ENCODE data around the gene CPEB1.
"Not testable (repeated sequence)": the region's sequence is repeated elsewhere in the genome, so short reads cannot be mapped to it uniquely, and the experiment has no call there.

Gene CPEB1

GRCh38 chr15:82540984-82541431, 106.2 kb downstream of the CPEB1 start:
- DNase-seq = no peak

GRCh38 chr15:82540055-82540983, 106.8 kb downstream of the CPEB1 start, which contains the start of gene RPS17:
Gene RPS17, minus strand, starts transcription at chr15:82540457. Its CDS starts 29 bp downstream, at chr15:82540428.
- peak; percentile 94 to 99 for DNase-seq

- DNase-seq = peak in 1 of 2 donors; percentile 18
These were observed 107.5 kb downstream of the CPEB1 start for GRCh38 chr15:82539691-82540054.

DNA sequence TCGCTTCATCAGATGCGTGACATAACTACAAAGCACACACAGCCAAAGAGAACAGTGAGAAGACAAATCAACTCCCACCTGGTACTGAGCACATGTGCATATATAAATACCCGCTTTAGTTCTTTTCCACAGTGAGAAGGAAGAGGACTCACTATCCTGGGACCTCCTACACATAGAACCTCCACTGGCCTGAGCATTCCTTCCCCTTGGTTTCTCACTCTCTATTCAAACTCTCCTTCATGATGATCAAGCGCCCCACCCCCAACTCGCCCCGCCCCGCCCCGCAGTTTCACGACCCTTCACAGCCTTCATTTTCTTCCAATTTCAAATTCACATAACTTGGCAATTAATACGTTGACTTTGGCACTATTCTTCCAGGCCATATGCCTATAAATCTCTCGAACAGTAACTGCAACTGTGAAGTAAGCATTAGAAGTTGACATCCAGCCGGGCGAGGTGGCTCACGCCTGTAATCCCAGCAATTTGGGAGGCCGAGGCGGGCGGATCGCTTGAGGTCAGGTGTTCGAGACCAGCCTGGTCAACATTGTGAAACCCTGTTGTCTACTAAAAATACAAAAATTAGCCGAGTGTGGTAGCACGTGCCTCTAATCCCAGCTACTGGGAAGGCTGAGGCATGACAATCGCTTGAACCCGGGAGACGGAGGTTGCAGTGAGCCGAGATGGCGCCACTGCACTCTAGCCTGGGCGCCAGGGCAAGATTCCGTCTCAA, 108.0 kb downstream of the CPEB1 start:
- DNase-seq = no peak

DNA sequence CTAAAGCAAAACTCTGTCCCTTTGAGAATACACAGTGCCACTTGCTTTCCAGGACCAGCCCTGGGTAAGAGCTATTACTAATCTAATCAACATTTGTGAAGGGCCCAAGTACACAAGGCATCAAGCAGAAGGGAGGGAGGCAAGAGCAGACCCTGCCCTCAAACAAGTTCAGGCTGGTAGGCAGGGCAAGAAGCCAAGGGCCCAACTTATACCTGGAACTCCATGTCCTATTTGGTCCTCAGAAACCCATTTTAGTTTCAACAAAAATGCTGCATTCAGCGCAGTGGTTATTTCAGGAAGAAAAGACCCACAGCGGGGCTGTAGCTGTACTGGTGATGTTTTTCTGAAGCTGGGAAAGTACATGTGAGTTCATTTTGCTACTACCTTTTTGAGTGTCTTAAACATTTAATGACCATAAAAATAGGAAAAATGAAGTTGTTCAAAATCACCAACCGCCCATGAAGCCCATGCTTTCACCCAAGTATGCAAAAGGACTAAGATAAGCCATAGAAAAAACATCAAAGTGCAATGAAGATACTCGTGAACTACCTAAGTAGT, 109.7 kb downstream of the CPEB1 start:
- DNase-seq = no peak

DNA sequence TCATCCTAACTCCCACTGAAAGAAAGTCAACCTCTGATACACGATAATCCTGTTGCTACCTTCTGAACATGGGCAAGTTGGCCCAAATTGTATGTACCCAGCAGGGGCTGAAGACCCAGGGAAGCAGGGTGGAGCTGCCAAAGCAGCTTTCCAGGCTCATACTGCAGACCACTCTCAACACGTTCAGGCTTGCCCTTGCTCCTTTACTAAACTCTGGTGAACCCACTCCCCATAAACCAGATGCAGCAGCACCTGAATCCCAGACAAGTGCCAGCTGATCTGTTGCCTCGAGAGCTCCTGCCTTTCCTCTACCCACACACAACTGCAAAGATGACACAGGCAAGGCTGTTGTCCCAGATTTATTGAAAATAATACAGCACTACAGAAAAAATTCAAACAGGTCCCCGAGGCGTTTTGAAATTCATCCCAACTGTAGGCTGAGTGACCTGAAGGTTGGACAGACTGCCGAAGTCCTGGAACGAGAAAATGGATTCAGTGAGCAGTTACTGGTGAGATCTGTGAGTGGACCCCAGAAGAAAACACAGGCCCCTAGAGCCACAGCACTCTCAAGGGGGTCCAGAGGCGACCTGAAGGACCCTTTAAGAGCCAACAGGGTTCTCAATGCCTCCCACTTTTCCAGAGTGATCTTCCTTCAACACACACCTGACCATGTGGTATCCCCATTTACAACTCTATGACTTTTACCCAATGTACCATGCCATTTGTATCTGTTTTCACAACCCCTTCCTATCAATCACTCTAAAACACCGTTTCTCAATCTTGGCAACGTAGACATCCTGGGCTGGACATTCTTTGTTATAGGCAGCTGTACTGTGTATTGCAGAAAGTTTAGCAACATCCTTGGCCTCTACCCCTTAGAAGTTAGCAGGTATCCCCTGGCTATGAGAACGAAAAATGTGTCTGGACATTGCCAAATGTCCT, 110.5 kb downstream of the CPEB1 start:
- no peak for DNase-seq

DNA sequence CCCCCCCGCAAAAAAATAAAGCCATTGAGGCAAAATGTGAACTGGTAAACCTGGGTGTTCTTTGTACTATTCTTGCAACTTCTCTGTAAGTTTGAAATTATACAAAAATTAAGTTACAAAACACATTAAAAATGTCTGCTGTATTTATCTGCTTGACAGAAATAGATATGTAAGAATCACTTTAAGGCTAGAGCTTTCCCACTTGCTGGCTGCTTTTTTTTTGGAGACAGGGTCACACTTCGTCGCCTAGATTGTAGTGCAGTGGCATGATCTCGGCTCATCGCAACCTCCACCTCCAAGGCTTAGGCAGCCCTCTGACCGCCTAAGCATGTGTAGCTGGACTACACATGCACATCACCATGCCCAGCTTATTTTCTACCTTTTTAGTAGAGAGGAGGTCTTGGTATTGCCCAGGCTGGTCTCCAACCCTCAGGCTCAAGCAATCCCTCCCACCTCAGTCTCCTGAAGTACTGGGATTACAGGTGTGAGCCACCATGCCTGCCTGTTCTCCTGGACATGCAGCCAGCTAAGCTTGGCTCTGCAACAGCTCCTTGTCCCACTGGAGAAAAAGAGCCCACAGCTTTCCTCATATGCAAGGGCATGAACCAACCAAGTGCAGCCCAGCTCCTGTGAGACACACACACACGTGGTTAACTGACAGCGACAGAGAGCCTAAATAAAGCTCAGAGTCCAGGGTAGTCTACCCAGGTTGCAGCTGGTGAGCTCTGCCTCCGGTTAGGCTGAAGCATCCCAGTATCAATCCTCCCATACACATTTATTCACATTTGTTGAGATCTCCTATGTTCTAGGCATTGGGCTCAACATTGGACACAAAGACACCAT, 111.4 kb downstream of the CPEB1 start:
- no peak for DNase-seq

DNA sequence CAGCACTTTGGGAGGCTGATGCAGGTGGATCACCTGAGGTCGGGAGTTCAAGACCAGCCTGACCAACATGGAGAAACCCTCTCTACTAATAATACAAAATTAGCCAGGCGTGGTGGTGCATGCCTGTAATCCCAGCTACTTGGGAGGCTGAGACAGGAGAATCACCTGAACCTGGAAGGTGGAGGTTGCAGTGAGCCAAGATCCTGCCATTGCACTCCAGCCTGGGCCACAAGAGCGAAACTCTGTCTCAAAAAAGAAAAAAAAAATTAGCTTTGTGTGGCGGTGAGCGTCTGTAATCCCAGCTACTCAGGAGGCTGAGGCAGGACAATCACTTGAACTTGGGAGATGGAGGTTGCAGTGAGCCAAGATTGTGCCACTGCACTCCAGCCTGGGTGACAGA, 112.0 kb downstream of the CPEB1 start:
- not testable (repeated sequence) for DNase-seq

DNA sequence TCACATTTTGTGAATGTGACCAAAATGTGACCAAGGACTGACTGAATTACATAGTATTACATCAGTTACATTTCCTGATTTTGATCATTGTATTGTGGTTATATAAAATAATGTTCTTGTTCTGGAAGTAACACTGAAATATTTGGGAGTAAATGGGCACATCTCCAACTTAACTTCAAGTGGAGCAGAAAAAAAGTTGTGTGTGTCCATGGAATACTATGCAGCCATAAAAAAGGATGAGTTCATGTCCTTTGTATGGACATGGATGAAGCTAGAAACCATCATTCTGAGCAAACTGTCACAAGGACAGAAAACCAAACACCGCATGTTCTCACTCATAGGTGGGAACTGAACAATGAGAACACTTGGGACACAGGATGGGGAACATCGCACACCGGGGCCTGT, 112.7 kb downstream of the CPEB1 start:
- DNase-seq = not testable (repeated sequence)

- DNase-seq = no peak
These were observed 113.4 kb downstream of the CPEB1 start for GRCh38 chr15:82533801-82534200.

DNA sequence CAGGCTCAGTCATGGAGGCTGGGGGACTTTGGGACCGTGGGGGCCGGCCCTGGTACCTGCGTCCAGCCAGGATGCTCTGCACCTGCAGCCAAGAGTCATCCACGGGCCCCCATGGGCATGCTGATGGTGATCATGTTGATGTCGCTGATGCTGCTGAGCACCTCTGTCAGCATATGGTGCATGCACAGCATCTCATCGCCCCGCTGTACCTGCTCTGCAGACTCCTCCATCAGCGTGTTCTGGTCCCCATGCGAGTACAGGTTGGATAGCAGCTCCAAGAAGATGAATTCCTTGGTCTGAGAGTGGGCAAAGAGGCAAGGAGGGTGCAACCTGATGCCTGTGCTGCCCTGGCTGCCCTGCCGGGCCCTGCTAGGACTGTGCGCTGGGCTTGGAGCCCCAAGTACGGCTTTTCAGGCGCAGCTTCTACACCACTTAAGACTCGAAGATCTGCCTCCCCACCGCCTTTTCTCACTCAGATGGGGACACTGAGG, 114.1 kb downstream of the CPEB1 start:
- DNase-seq = no peak

DNA sequence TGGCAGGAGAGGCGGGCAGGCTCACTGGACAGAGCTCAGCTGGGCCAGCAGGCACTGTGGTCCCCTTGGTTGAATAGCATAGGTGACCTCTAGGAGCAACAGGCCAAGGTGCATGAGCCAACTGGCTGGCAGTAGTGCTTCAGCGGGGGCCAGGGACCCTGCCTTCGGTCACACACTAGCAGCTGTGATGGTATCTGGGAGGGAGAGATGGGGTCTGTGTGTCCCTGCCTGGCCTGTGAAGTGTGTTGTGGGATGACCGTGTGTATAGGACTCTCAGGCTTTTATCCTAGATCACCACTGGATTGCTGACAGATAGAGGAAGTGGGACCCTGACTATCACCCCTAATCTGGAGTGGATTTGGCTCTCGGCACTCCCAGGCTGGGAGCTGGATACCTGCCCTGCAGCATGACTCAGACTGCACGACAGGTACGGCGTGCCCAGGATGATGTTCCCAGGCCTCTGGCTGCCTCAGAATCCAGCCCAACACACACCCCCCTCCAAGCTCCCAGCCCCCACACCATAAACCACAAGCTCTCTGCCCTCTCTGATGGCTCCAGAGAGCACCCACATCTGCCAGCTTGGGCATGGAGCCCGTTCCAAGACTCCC, 114.7 kb downstream of the CPEB1 start:
- no peak for DNase-seq

DNA sequence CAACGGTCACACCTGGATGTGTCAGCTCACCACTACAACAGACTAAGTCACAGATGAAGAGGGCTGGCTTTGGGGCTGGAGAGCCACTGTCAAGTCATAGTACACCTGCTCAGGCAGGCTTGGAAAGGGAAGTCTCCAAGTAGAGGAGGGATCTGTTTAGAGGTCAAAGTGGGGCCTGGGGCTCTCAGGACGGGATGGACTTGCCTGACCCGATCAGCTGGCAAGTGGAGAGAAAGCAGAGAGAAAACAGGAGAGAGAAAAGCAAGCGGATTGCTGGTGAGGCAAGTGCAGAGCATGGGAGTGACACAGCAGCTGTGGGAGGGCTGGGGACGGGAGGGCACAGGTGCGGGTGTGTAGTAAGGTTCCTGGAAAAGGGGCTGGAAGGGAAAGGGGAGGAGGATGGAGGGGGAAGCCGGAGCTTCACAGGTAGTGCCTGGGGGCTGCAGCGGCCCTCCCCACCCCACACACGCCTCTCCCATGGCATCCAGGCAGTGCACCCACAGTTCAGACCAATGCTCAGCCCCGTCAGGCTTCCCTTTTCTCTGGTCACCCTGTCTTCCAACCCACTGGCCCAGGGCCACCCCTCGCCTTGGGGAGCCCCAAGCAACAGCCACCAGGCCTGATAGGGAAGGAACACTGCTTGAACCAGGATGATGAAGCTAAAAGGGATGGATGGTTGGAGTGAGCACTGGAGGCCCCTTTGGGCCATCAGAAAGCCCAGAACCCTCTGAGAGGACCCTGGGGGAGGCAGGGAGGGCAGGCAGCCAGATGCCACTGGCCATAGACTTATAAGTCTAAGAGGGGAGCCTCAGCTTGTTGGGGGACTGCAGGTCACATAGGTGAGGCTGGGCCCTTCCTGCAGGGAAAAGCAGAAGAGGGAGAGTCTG, 115.4 kb downstream of the CPEB1 start:
- DNase-seq = no peak

GRCh38 chr15:82530606-82531379, 116.4 kb downstream of the CPEB1 start:
- peak; percentile 32 to 68 for DNase-seq

GRCh38 chr15:82530006-82530405, 117.2 kb downstream of the CPEB1 start:
- no peak for DNase-seq

- not testable (repeated sequence) for DNase-seq
These were observed 133.6 kb downstream of the CPEB1 start for GRCh38 chr15:82513587-82513986.

DNA sequence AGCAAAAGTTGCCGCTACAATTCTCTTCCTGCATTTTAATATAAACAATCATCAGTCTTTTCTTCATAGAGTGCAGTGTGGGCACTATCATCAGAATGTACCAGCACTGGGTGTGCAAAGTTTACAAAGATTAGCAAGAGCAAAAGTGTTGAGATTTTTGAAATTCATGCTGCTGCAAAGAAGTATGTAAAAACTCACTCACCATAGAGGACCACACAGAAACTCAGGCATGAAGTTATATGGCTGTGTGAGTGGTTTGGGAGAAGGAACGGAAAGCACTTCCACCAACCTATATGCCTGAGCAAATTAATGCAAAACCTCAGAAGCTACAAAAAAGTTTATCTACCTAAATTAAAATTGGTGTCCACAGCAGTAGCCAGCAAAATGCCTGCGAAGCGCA, 139.5 kb downstream of the CPEB1 start:
- not testable (repeated sequence) for DNase-seq

GRCh38 chr15:82507087-82507486, 140.1 kb downstream of the CPEB1 start:
- not testable (repeated sequence) for DNase-seq

GRCh38 chr15:82505842-82506241, 141.3 kb downstream of the CPEB1 start:
- not testable (repeated sequence) for DNase-seq
